ENCODE results near the gene P2RY8. TPM values are rescaled to one million over a fixed set of nuclear protein-coding genes. Genes with fewer than 3 reads are reported as not detected.
"Not testable (repeated sequence)": the region's sequence is repeated elsewhere in the genome, so short reads cannot be mapped to it uniquely, and the experiment has no call there.

P2RY8 gene
- total RNA-seq, 4 donors from 2014 or later, result 1.7 to 5.5 (median 2.9) TPM

DNA sequence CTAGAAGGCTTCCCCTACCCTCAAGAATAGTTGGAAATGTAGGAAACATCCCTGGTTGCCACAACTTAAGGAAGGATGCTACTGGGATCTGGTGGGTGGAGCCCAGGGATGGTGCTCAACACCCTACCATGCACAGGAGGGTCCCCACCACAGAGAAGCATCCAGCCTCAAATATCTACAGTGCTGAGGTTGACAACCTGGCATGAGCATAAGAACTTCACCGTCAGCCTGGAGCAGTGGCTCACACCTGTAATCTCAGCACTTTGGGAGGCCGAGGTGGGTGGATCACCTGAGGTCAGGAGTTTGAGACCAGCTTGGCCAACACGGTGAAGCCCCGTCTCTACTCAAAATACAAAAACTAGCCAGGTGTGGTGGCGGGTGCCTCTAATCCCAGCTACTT lies 60.3 kb downstream of the P2RY8 start:
- TF ChIP-seq, protein P1, sequence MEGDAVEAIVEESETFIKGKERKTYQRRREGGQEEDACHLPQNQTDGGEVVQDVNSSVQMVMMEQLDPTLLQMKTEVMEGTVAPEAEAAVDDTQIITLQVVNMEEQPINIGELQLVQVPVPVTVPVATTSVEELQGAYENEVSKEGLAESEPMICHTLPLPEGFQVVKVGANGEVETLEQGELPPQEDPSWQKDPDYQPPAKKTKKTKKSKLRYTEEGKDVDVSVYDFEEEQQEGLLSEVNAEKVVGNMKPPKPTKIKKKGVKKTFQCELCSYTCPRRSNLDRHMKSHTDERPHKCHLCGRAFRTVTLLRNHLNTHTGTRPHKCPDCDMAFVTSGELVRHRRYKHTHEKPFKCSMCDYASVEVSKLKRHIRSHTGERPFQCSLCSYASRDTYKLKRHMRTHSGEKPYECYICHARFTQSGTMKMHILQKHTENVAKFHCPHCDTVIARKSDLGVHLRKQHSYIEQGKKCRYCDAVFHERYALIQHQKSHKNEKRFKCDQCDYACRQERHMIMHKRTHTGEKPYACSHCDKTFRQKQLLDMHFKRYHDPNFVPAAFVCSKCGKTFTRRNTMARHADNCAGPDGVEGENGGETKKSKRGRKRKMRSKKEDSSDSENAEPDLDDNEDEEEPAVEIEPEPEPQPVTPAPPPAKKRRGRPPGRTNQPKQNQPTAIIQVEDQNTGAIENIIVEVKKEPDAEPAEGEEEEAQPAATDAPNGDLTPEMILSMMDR (IDR thresholded peaks at IDR 0.05), result no peak
- no peak for DNase-seq (ENCODE audit: low spot score)
- no peak for ATAC-seq (ENCODE audit: low FRiP score)

DNA sequence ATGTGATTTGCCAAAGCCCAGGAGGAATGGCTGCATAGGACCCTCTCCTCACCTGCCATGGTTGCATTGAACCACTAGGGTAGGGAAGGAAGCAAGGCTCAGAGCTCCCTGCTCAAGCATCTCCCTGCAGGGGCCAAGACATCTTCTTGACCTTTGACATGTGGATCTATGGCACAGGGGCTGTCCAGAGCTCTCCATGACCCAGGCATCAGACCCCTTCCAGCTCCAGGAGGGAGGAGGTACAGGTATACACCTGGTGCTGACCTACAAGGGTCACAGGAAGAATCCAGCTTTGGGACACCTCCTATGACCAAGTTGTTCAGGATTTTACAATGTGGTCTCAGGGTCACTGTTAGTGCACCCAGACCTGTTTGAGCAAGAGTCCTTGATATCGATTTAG lies 61.1 kb downstream of the P2RY8 start:
- DNase-seq (ENCODE audit: low spot score), result no peak
- no peak for ATAC-seq (ENCODE audit: low FRiP score)
- TF ChIP-seq, protein P1 (IDR thresholded peaks at IDR 0.05), result no peak

DNA sequence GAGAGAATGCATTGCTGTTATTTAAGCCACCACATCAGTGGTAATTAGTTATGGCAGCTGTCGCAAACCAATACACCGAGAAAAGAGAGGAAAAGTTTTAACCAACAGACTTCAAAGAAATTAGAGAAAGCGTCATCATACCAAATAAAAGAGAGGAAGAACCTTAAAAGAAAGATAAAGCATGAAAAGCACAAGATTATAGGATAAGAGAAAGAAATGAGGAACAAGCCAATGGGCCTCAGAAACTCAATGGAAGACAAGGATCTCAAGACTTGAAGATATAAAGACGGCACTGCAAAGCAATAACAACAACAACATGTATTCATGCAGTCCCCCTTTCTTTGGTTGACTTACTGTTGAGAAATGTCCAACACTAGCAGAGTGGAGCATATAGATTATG lies 61.5 kb downstream of the P2RY8 start:
- TF ChIP-seq, protein P1 (IDR thresholded peaks at IDR 0.05), result no peak
- DNase-seq (ENCODE audit: low spot score), result no peak

DNA sequence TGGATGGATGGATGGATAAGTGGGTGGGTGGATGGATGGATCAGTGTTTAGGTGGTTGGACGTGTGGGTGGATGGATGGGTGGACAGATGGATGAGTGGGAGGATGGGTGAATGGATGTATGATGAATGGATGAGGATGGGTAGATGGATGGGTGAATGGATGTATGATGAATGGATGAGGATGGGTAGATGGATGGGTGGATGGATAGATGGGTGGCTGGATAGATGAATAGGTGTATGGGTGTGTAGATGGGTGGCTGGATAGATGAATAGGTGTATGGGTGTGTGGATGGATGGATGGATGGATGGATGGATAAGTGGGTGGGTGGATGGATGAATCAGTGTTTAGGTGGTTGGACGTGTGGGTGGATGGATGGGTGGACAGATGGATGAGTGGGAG lies 62.4 kb downstream of the P2RY8 start:
- not testable (repeated sequence) for ATAC-seq (ENCODE audit: low FRiP score); DNase-seq (ENCODE audit: low spot score)

More for the DNA sequence above, 61.5 kb downstream of the P2RY8 start:
- no peak for ATAC-seq (ENCODE audit: low FRiP score)

DNA sequence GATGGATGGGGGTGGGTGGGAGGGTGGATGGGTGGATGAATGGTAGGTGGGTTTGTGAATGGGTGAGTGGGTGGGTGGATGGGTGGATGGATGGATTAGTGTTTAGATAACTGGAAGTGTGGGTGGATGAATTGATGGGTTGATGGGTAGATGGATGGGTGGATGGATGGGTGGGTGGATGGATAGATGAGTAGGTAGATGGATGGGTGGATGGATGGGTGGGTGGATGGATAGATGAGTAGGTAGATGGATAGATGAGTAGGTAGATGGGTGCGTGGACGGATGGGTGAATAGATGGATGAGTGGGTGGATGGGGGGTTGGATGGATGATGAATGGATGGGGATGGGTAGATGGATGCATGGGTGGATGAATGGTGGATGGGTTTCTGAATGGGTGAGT lies 64.0 kb downstream of the P2RY8 start:
- TF ChIP-seq, protein P1 (IDR thresholded peaks at IDR 0.05), result no peak
- ATAC-seq (ENCODE audit: low FRiP score) (no peak), DNase-seq (ENCODE audit: low spot score) (no peak)

DNA sequence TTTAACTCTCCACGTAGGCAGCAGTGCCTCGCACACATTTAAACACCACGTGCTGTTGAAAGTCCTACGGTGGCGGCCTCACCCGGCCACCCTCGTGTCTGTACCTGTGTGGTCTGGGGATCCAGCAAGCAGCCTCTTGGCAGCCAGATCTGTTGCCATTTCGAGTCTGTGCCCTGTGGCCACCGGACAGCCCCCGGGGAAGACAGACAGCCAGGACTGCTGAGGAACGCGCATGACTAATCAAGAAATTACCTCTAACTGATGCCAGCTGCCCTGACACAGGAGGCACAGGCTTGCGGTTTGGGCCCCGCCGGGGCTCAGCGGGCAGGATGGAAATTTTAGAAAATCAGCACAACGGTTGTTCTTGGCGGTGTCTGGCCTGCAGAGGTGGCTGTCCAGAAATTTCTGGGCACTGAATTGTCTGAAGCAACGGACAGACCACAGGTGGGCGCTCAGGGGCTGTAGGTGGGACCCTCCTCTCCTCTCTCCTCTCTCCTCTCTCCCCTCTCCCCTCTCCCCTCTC lies 68.7 kb downstream of the P2RY8 start:
- ATAC-seq (ENCODE audit: low FRiP score) (no peak), DNase-seq (ENCODE audit: low spot score) (no peak)

DNA sequence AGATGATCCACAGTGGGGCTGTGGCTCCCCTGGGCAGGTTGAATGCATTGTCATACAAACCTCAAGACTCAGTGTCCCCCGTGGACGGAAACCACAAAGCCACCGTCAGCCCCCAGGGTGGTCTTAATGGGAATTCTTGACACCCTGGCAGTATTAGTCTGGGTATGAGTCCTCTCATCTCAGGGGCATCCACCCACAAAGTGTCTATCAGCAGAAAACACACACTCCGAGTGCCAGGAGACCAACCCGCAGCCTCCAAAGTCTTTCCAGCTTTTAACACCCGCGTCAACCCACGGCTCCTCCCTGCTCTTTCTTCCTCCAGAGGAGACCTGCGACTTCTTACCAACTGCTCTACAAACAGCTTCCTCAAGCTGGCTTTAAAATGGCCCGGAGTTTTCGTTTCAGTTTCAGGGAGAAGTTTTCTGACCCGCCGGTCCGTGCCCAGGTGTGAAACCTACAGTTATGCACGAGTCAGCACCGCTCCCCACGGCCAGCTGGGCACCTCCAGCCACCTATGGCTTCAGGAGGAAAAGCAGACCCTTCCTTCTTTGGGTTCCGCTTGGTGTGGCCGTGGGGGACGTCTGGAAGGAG lies 69.9 kb downstream of the P2RY8 start:
- DNase-seq (ENCODE audit: low spot score) (no peak), ATAC-seq (ENCODE audit: low FRiP score) (no peak)

More for the DNA sequence above, 68.7 kb downstream of the P2RY8 start:
- TF ChIP-seq, protein P1 (IDR thresholded peaks at IDR 0.05), result no peak

More for the DNA sequence above, 69.9 kb downstream of the P2RY8 start:
- TF ChIP-seq, protein P1 (IDR thresholded peaks at IDR 0.05), result no peak
